Stimulated activated CD4-positive, alpha-beta T cell treated with anti-CD3 and anti-CD28 coated beads, Interleukin-1b, Interleukin-23, amount 100 ng/mL, for 1 hour (primary cell): Measurements from ENCODE around the gene AP1S2.

Experiments
- DNase-seq, 2 donors: peaks; one replicate each; pipeline ENCODE4 v3.0.0-alpha.2; 2020; ENCODE audit warnings: low read depth in 2 of 2

AP1S2 gene

GRCh38 chrX:15812192-15812938 is 42.2 kb downstream of the AP1S2 start:
- no peak for DNase-seq

GRCh38 chrX:15808254-15808653 is 46.4 kb downstream of the AP1S2 start:
- no peak for DNase-seq

- DNase-seq: no peak
These were observed 50.0 kb downstream of the AP1S2 start for GRCh38 chrX:15804563-15804962.

GRCh38 chrX:15797707-15798106 is 56.9 kb downstream of the AP1S2 start:
- DNase-seq: no peak

GRCh38 chrX:15790769-15791290 is 63.8 kb downstream of the AP1S2 start:
- no peak for DNase-seq

- peak; percentile 59 to 70 for DNase-seq
These were observed 64.4 kb downstream of the AP1S2 start, which contains the start of gene ZRSR2 for GRCh38 chrX:15789979-15790768. Gene ZRSR2, plus strand, starts transcription at chrX:15790484. Its CDS starts 12 bp downstream, at chrX:15790496.

- DNase-seq: no peak
These were observed 67.7 kb downstream of the AP1S2 start for GRCh38 chrX:15786915-15787314.

- no peak for DNase-seq
These were observed 69.3 kb downstream of the AP1S2 start for GRCh38 chrX:15785176-15785750.

GRCh38 chrX:15781961-15782699 is 72.5 kb downstream of the AP1S2 start:
- DNase-seq: no peak
